Cortex of kidney (tissue), 1 donor: ENCODE measurements around the gene RIOK3.
"Not testable (repeated sequence)": the region's sequence is repeated elsewhere in the genome, so short reads cannot be mapped to it uniquely, and the experiment has no call there.

Experiments
- DNase-seq: peaks from one replicate; lab custom pipeline; 2025; lab: John Stamatoyannopoulos, UW

The RIOK3 gene

DNA sequence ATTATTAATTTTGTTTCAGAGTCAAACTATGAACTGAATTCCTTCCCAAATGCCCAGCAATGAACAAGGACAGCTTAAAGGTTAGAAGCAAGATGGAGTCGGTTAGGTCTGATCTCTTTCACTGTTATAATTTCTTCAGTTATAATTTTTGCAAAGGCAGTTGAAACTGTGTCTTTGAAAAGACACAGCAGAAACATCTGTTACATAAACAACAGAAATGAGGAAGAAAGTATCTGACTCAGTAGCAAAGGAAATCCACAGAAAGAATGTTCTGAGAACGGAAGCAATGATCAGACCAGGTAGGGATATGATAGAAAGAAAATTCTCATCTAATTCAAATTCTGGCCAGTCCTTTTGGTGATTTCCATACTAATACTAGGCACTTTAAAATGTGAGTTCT lies 45.0 kb downstream of the RIOK3 start:
- no peak for DNase-seq

DNA sequence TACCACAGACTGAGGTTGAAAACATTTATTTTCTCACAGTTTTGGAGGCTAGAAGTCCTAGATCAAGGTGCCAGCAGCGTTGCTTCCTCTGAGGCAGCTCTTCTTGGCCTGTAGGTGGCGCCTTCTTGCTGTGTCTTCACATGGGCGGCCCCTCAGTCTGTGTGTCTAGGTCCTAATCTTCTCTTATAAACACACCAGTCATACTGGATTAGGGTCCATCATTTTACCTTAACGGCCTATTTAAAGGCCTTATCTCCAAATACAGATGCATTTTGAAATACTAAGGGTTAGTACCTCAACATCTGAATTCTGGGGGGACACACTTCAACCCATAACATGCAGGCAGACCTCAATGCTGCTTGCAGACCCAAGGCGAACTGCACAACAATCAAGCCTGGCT lies 45.8 kb downstream of the RIOK3 start:
- no peak for DNase-seq

DNA sequence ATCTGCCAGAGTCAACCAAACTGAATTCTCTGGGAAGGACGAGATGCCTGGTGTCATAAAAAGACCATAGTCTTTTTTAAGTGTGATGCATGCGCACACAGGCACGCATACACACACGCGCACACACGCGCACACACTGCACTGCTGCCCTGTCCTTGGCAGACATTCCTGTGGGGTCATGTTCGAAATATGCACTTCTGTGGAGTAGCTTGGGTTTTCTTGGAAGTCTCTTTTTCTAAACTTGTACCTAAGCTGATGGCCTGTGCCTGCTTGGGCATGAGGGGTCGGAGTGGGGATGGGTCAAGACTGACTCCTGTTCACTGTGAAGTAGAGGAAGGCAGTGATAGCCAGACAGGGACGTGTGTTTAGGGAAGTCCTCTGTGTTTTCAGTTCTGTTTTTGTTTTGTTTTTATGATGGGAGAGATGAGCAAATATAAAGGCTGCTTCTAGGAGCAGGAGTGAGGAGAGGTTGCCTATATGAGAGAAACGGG lies 46.2 kb downstream of the RIOK3 start:
- DNase-seq: no peak

DNA sequence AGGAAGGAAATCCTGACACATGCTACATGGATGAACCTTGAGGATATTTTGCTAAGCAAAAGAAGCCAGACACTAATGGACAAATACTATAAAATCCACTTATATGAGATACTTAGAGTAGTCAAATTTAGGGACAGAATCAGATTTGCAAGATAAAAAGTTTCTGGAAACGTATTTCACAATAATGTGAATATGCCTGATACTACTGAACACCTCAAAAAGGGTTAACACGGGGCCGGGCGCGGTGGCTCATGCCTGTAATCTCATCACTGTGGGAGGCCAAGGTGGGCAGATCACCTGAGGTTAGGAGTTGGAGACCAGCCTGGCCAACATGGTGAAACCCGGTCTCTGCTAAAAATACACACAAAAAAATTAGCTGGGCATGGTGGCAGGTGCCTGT lies 48.5 kb downstream of the RIOK3 start:
- no peak for DNase-seq

GRCh38 chr18:23502516-23503037 lies 49.5 kb downstream of the RIOK3 start:
- no peak for DNase-seq

- DNase-seq: peak; percentile 57
Measured at GRCh38 chr18:23503038-23503962, 50.2 kb downstream of the RIOK3 start, which contains the start of gene RMC1. Gene RMC1 (plus strand): TSS chr18:23503511. CDS start chr18:23503619, 108 bp downstream.

DNA sequence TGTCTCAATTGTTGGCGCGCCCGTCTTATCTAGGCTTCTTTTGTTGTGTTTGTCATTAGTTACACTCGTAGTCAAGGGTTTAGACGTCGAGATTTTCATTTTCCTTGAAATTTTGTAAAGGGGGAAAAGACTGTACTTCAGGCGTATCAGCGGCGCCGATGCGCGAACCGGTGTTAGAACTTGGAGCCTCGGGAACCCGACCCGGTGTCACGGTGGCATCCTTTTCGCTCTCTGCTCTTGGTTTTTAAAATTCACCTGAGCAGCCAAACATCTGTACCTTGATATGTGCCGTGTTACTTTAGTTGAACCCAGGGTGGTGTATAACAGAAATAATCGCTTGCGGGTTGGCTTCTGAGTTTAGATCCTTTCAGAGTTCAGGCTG lies 50.9 kb downstream of the RIOK3 start:
- no peak for DNase-seq

GRCh38 chr18:23504720-23505119 lies 51.6 kb downstream of the RIOK3 start:
- DNase-seq: no peak

GRCh38 chr18:23506393-23506792 lies 53.3 kb downstream of the RIOK3 start:
- no peak for DNase-seq

DNA sequence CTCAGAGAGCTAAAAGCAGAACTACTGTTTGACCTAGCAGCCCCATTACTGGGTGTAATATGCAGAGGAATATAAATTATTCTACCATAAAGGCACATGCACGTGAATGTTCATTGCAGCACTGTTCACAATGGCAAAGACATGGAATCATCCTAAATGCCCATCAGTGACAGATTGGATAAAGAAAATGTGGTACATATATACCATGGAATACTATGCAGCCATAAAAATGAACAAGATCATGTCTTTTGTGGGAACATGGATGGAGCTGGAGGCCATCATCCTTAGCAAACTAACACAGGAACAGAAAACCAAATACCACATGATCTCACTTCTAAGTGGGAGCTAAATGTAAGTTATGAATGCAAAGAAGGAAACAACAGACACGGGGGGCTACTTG lies 57.8 kb downstream of the RIOK3 start:
- not testable (repeated sequence) for DNase-seq

GRCh38 chr18:23512216-23512615 lies 59.1 kb downstream of the RIOK3 start:
- DNase-seq: not testable (repeated sequence)

- no peak for DNase-seq
Measured at GRCh38 chr18:23512641-23513040, 59.6 kb downstream of the RIOK3 start.

- no peak for DNase-seq
Measured at GRCh38 chr18:23515911-23516546, 62.9 kb downstream of the RIOK3 start.

- no peak for DNase-seq
Measured at GRCh38 chr18:23519734-23520133, 66.6 kb downstream of the RIOK3 start.

- no peak for DNase-seq
Measured at GRCh38 chr18:23521271-23521670, 68.2 kb downstream of the RIOK3 start.

- DNase-seq: no peak
Measured at GRCh38 chr18:23521907-23522306, 68.8 kb downstream of the RIOK3 start.

DNA sequence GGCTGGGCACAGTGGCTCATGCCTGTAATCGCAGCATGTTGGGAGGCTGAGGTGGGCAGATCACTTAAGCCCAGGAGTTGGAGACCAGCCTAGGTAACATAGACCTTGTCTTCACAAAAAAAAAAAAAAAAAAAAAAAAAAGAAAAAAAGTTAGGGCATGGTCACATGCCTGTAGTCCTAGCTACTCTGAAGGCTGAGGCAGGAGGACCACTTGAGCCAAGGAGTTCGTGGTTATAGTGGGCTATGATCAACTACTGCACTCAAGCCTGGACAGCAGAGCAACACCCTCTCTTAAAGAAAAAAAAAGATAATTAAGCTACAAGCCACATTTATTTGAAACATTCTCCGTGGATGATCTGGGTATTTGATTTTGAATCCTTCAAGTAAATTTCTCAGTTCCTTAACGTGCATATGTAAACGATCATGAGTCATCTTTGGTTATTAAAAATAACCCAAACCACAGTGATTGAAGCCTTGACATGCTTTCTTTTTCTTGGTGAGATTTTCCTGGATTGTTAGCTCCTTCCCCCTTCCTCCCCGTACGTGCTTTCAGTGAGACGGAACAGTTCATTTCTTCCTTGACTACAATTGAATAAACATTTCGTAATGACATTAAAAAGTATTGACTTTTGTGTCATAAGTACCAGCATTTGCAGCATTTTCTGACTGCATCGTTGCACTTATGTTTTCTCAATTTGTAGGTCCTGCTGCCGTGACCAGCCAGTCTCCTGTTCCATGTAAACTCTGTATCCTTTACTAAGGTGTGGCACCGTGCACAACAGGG lies 70.5 kb downstream of the RIOK3 start:
- DNase-seq: no peak

DNA sequence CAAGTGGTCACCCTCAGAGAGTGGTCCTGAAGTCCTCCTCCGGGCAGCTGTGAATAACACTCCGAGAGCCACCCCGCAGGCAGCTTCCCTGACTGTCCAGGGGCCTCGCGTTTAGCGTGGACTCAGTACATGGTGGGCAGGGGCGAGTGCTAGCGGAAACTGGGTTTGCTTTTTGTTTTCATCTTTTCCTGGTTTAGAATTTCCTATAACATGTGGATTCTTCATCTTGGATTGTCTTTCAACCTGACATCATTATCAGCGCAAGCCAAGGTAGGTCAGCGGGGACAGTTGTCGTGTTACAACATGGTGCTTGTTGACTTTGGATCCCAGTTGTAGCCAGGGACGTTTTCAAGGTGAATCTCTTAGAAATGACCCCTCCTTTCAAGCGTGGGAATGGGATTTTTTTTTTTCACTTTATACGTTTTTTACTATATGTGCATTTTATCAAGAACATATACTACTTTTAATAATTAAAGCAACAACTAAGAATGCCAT lies 71.2 kb downstream of the RIOK3 start:
- no peak for DNase-seq

GRCh38 chr18:23526501-23527063 lies 73.5 kb downstream of the RIOK3 start:
- no peak for DNase-seq

- no peak for DNase-seq
Measured at GRCh38 chr18:23528580-23529472, 75.7 kb downstream of the RIOK3 start.

- no peak for DNase-seq
Measured at GRCh38 chr18:23529604-23530003, 76.5 kb downstream of the RIOK3 start.
